H1 (cell line): Measurements from ENCODE around the gene CREG2. TPM values are rescaled to one million over a fixed set of nuclear protein-coding genes. Genes with fewer than 3 reads are reported as not detected.

Experiments used
- CTCF ChIA-PET: fragments of 300-600 bp; sonication (Branson Sonifier 250); formaldehyde crosslinking; loops from one replicate; lab custom pipeline; 2021; ENCODE audit not compliant: partially characterized antibody; lab: Charles Lee
- POLR2A ChIA-PET: fragments of 300-600 bp; sonication (Branson Sonifier 250); formaldehyde crosslinking; loops from one replicate; lab custom pipeline; 2021; ENCODE audit warnings: inconsistent platforms; ENCODE audit not compliant: partially characterized antibody; lab: Charles Lee
- DNase-seq, 2 experiments: peaks; one replicate each; pipeline versions ENCODE4 v3.0.0 to v3.0.0-alpha.2; 2010 to 2022; ENCODE audit warnings: low spot score in 2 of 2, low read depth in 1 of 2, mixed read lengths in 1 of 2
- FAIRE-seq: peaks from 2 replicates; lab custom pipeline; 2011; peaks lifted over from hg19 to GRCh38; lab: Jason Lieb, UNC
- H2AFZ ChIP-seq: 2 replicates; pipeline ENCODE4 v1.8.1; 2012; ENCODE audit warnings: low read length, inconsistent platforms
- H2AK5ac ChIP-seq: 2 replicates; pipeline ENCODE4 v1.6.1; 2013; ENCODE audit warnings: low read depth, low read length
- H2BK120ac ChIP-seq: replicated peaks from 2 replicates; pipeline ENCODE3; 2013; ENCODE audit warnings: low read depth, low read length, inconsistent platforms
- H2BK12ac ChIP-seq: 2 replicates; pipeline ENCODE4 v1.6.1; 2013; ENCODE audit warnings: low read depth, low read length
- H2BK15ac ChIP-seq: 2 replicates; pipeline ENCODE4 v1.6.1; 2013; ENCODE audit warnings: low read length
- H2BK20ac ChIP-seq: 2 replicates; pipeline ENCODE4 v1.6.1; 2013; ENCODE audit warnings: low read length
- H2BK5ac ChIP-seq: 2 replicates; pipeline ENCODE4 v1.6.1; 2013; ENCODE audit warnings: low read depth, low read length
- H3K14ac ChIP-seq: 2 replicates; pipeline ENCODE4 v1.6.1; 2013; ENCODE audit warnings: inconsistent platforms; ENCODE audit not compliant: insufficient read length
- H3K18ac ChIP-seq: 2 replicates; pipeline ENCODE4 v1.6.1; 2013; ENCODE audit warnings: low read length; ENCODE audit errors: extremely low read depth
- H3K23ac ChIP-seq: 2 replicates; pipeline ENCODE4 v1.6.1; 2013; ENCODE audit warnings: inconsistent platforms; ENCODE audit not compliant: insufficient read length
- H3K23me2 ChIP-seq: 2 replicates; pipeline ENCODE4 v1.6.1; 2013; ENCODE audit warnings: low read depth, low read length
- H3K27ac ChIP-seq: 2 replicates; pipeline ENCODE4 v1.6.1; 2011; ENCODE audit warnings: low read depth, low read length, inconsistent platforms
- H3K27me3 ChIP-seq, 4 experiments: replicated peaks in 1 of 4; 1 replicate in 1 of 4; 2 replicates in 3 of 4; pipeline versions ENCODE4 v1.6.1 to v1.8.1; 2011 to 2013; ENCODE audit warnings: low read length in 3 of 4, mild to moderate bottlenecking in 3 of 4, inconsistent platforms in 2 of 4, mixed read lengths in 2 of 4, moderate library complexity in 1 of 4; ENCODE audit not compliant: control insufficient read depth in 3 of 4, insufficient read depth in 3 of 4; ENCODE audit errors: extremely low read depth in 1 of 4
- H3K36me3 ChIP-seq, 4 experiments: 2 replicates each; pipeline versions ENCODE4 v1.6.1 to v1.8.1; 2011 to 2013; ENCODE audit warnings: mild to moderate bottlenecking in 4 of 4, low read length in 3 of 4, moderate library complexity in 2 of 4, control low read depth in 1 of 4, inconsistent platforms in 1 of 4; ENCODE audit not compliant: insufficient read depth in 4 of 4, control insufficient read depth in 2 of 4
- H3K4ac ChIP-seq: replicated peaks from 2 replicates; pipeline ENCODE3; 2013; ENCODE audit warnings: low read length, low read depth, mixed read lengths, inconsistent platforms; ENCODE audit not compliant: insufficient read length
- H3K4me1 ChIP-seq, 4 experiments: replicated peaks in 1 of 4; 1 replicate in 1 of 4; 2 replicates in 3 of 4; pipeline versions ENCODE4 v1.6.1 to v1.8.1; 2011 to 2013; ENCODE audit warnings: low read length in 3 of 4, inconsistent platforms in 2 of 4, mixed read lengths in 1 of 4; ENCODE audit not compliant: insufficient read depth in 4 of 4, control insufficient read depth in 3 of 4
- H3K4me2 ChIP-seq, 2 experiments: 2 replicates each; pipeline versions ENCODE4 v1.6.1 to v1.8.1; 2011 to 2013; ENCODE audit warnings: low read depth in 2 of 2, low read length in 2 of 2, control low read depth in 1 of 2, inconsistent platforms in 1 of 2, mild to moderate bottlenecking in 1 of 2; ENCODE audit not compliant: insufficient read depth in 1 of 2
- H3K4me3 ChIP-seq, 4 experiments: fragments of 200-600, 300-600 bp in 1 of 4; sonication (generic), shearing (Covaris generic), sonication (Bioruptor Twin) in 1 of 4; 2 replicates each; pipeline versions ENCODE4 v1.5.1 to v1.8.1; 2011 to 2016; ENCODE audit warnings: low read length in 4 of 4, low read depth in 3 of 4, control low read depth in 2 of 4, inconsistent platforms in 2 of 4, mild to moderate bottlenecking in 2 of 4, mixed read lengths in 1 of 4, moderate library complexity in 1 of 4; ENCODE audit not compliant: insufficient read depth in 2 of 4; ENCODE audit errors: extremely low read depth in 1 of 4
- H3K56ac ChIP-seq: replicated peaks from 2 replicates; pipeline ENCODE3; 2013; ENCODE audit warnings: low read depth, mild to moderate bottlenecking, mixed read lengths, low read length, inconsistent platforms; ENCODE audit not compliant: insufficient read length
- H3K79me1 ChIP-seq: 2 replicates; pipeline ENCODE4 v1.6.1; 2013; ENCODE audit warnings: low read depth, low read length, control low read depth
- H3K79me2 ChIP-seq, 2 experiments: 2 replicates each; pipeline versions ENCODE4 v1.6.1 to v1.8.1; 2012 to 2013; ENCODE audit warnings: low read length in 2 of 2, mild to moderate bottlenecking in 2 of 2, inconsistent platforms in 1 of 2; ENCODE audit not compliant: insufficient read depth in 2 of 2, control insufficient read depth in 1 of 2
- H3K9ac ChIP-seq, 4 experiments: replicated peaks in 1 of 4; 1 replicate in 1 of 4; 2 replicates in 3 of 4; pipeline versions ENCODE4 v1.6.1 to v1.8.1; 2011 to 2013; ENCODE audit warnings: low read depth in 3 of 4, low read length in 3 of 4, control low read depth in 2 of 4, mild to moderate bottlenecking in 2 of 4, moderate library complexity in 2 of 4, inconsistent platforms in 1 of 4; ENCODE audit errors: extremely low read depth in 1 of 4
- H3K9me3 ChIP-seq, 2 experiments: 2 replicates each; pipeline versions ENCODE4 v1.6.1 to v1.8.1; 2012 to 2013; ENCODE audit warnings: mild to moderate bottlenecking in 2 of 2, moderate library complexity in 2 of 2, control low read depth in 1 of 2, inconsistent platforms in 1 of 2, low read depth in 1 of 2, low read length in 1 of 2, mixed read lengths in 1 of 2; ENCODE audit not compliant: insufficient read depth in 2 of 2
- H4K20me1 ChIP-seq, 2 experiments: replicated peaks in 1 of 2; 2 replicates each; pipeline versions ENCODE3 to v1.8.1; 2011 to 2013; ENCODE audit warnings: inconsistent platforms in 2 of 2, low read length in 2 of 2, mild to moderate bottlenecking in 1 of 2; ENCODE audit not compliant: insufficient read depth in 2 of 2, control insufficient read depth in 1 of 2
- H4K5ac ChIP-seq: 2 replicates; pipeline ENCODE4 v1.6.1; 2013; ENCODE audit warnings: low read length, low read depth, mixed read lengths, inconsistent platforms; ENCODE audit not compliant: insufficient read length
- H4K8ac ChIP-seq: 2 replicates; pipeline ENCODE4 v1.8.0; 2013; ENCODE audit warnings: mild to moderate bottlenecking, moderate library complexity, low read length, inconsistent platforms; ENCODE audit not compliant: insufficient read depth; ENCODE audit errors: extremely low read depth
- H4K91ac ChIP-seq: replicated peaks from 2 replicates; pipeline ENCODE3; 2013; ENCODE audit warnings: low read length, mixed read lengths, inconsistent platforms; ENCODE audit not compliant: insufficient read length
- EGR1 ChIP-seq: IDR thresholded peaks from 2 replicates; pipeline ENCODE4 v1.6.1; 2011; ENCODE audit warnings: low read depth, low read length, borderline replicate concordance
- GABPA ChIP-seq: IDR thresholded peaks from 2 replicates; pipeline ENCODE4 v1.6.1; 2011; ENCODE audit warnings: mild to moderate bottlenecking, low read length, moderate library complexity, borderline replicate concordance; ENCODE audit not compliant: insufficient read depth
- HDAC2 ChIP-seq, 2 experiments: fragments of 300-600 bp in 1 of 2; sonication (generic) in 1 of 2; IDR thresholded peaks; 2 replicates each; pipeline ENCODE4 v1.6.1; 2011 to 2012; ENCODE audit warnings: low read depth in 2 of 2, low read length in 2 of 2, mild to moderate bottlenecking in 2 of 2, moderate library complexity in 2 of 2, borderline replicate concordance in 1 of 2, inconsistent platforms in 1 of 2
- JUN ChIP-seq: IDR thresholded peaks from 2 replicates; pipeline ENCODE4 v1.6.1; 2011; ENCODE audit warnings: low read depth, mild to moderate bottlenecking, improper control_type of control experiment, low read length
- KDM1A ChIP-seq: fragments of 200-600, 300-600 bp; sonication (generic); IDR thresholded peaks from 2 replicates; pipeline ENCODE4 v1.7.1; 2016; ENCODE audit warnings: mild to moderate bottlenecking, low read length, borderline replicate concordance
- KDM5A ChIP-seq: fragments of 200-600 bp; IDR thresholded peaks from 2 replicates; pipeline ENCODE4 v1.7.1; 2012; ENCODE audit warnings: mild to moderate bottlenecking, low read length, inconsistent platforms, mixed read lengths
- NANOG ChIP-seq: IDR thresholded peaks from 2 replicates; pipeline ENCODE4 v1.6.1; 2011; ENCODE audit warnings: low read length, low read depth, mild to moderate bottlenecking, inconsistent platforms; ENCODE audit not compliant: insufficient read depth, poor library complexity, severe bottlenecking
- RAD21 ChIP-seq, 2 experiments: IDR thresholded peaks in 1 of 2; conservative IDR thresholded peaks in 1 of 2; 2 replicates each; pipeline ENCODE4 v1.6.1; 2011; ENCODE audit warnings: low read depth in 2 of 2, low read length in 2 of 2, improper control_type of control experiment in 1 of 2, inconsistent platforms in 1 of 2, mild to moderate bottlenecking in 1 of 2, moderate library complexity in 1 of 2
- SIN3A ChIP-seq, 2 experiments: IDR thresholded peaks in 1 of 2; conservative IDR thresholded peaks in 1 of 2; 2 replicates each; pipeline ENCODE4 v1.6.1; 2011 to 2012; ENCODE audit warnings: low read length in 2 of 2, improper control_type of control experiment in 1 of 2, low read depth in 1 of 2, mild to moderate bottlenecking in 1 of 2
- TCF12 ChIP-seq: IDR thresholded peaks from 2 replicates; pipeline ENCODE4 v1.6.1; 2011; ENCODE audit warnings: low read depth, mild to moderate bottlenecking, low read length
- WGBS, 2 experiments: shearing (Covaris generic) in 1 of 2; methylation state at CpG; one replicate each; pipeline versions ENCODE4 v1.1.6 to v1.1.7; 2013 to 2015; ENCODE audit warnings: low lambda C conversion rate in 2 of 2, mixed read lengths in 2 of 2, inconsistent platforms in 1 of 2, low coverage in 1 of 2, missing lambda C conversion rate in 1 of 2; ENCODE audit not compliant: insufficient replicate concordance in 2 of 2, insufficient coverage in 1 of 2, insufficient read length in 1 of 2; ENCODE audit errors: extremely low coverage in 1 of 2, missing lambda C conversion rate in 1 of 2; 5-methylcytosine and 5-hydroxymethylcytosine counted together
- polyA plus RNA-seq, 7 experiments: library from polyadenylated mRNA; depleted of rRNA in 3 of 7; stranded (reverse) in 5 of 7; unstranded in 2 of 7; fragments of >200 nt in 5 of 7; fragments of 200-250 nt in 2 of 7; gene quantifications; 1 replicate in 5 of 7; 2 replicates in 1 of 7; 4 replicates in 1 of 7; pipeline versions ENCODE4 v1.2.1 to v1.2.3, GENCODE V29; 2011 to 2013; ENCODE audit warnings: missing spikeins in 2 of 7, mixed read lengths in 2 of 7
- total RNA-seq: library from RNA; stranded (reverse); fragmentation: NEBNext Ultra II Directional; extraction: Animal tissue kit (Norgen Biotek cat#: 25700); gene quantifications from 2 replicates; pipeline ENCODE4 v1.2.1, GENCODE V29; 2021

CREG2 gene
- total and polyA plus RNA-seq, 2 of the 8 experiments (the other 6 are each of a cell fraction or from before 2014, with no cell fraction given): 2.0 to 2.2 TPM

DNA sequence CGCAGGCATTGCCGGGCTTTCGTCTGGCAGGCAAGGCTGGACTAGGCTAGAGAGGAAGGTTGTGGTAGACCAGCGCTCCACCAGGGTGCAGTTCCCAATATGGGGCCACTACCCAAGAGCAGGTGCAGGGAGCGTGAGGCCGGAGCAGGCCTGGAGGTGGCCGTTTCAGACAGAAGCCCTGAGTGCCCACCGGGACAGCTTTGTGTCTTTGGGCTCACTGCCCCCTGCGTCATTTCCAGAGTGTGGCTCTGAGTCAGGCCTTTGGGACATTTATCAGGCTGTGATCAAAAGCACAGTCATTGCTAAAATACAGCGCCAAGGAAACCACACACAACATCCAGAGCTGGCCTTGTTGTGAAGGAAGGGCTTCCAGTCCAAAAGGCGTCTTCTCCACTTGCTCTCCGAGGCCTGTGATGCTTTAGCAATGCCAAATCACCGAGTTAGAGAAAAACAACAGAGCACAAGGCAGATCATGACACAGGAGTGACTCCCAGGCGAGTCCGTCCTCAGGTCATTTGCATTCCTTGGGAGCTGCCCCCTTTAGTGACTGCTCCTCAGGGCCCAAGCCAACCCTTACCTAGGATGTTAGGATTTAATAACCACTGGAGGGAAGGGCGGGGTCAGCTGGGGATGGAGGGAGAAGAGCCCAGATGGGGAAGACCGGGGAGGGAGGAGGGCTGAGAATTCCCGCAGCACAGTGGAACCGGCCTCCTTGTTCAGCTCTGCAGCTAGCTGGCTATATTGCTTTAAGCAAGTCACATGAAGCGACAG lies 45.3 kb upstream of the CREG2 start:
- ChIA-PET CTCF (interaction anchor here (1.0 to 6.7 kb wide), 2 partner anchors 13 kb away, joined by 3 to 32 read pairs; no protein-coding TSS in a partner anchor), POLR2A (no interaction called here)
- H3K4me1 ChIP-seq: peaks cover 0 to 4% (median 1%) of the 10 kb centered on the region in 4 experiments; a peak in 3 of 7 replicates
- no peak for TF ChIP-seq TCF12
- no peak for TF ChIP-seq EGR1
- TF ChIP-seq KDM1A: no peak
- no peak for TF ChIP-seq KDM5A
- no peak for TF ChIP-seq SIN3A (conservative IDR thresholded peaks at IDR 0.05 in 1 of 2, IDR thresholded peaks at IDR 0.05 in 1 of 2; ENCODE audit: low read depth in 1 of 2, low read length in 2 of 2)
- no peak for TF ChIP-seq GABPA
- no peak for TF ChIP-seq HDAC2 (IDR thresholded peaks at IDR 0.05; ENCODE audit: borderline replicate concordance in 1 of 2, low read depth in 2 of 2, low read length in 2 of 2)
- no peak for TF ChIP-seq RAD21 (IDR thresholded peaks at IDR 0.05 in 1 of 2, conservative IDR thresholded peaks at IDR 0.05 in 1 of 2; ENCODE audit: low read depth in 2 of 2, low read length in 2 of 2)
- no peak for TF ChIP-seq JUN
- no peak for TF ChIP-seq NANOG

More for the DNA sequence above, 45.3 kb upstream of the CREG2 start:
- no peak overlapping the region for H2BK120ac ChIP-seq
- no peaks in the 10 kb centered on the region for H3K79me1 ChIP-seq
- no peak overlapping the region for H3K9ac ChIP-seq
- H3K4me3 ChIP-seq: no peak overlapping the region
- H3K14ac ChIP-seq: no peak overlapping the region
- H3K36me3 ChIP-seq: no peaks in the 10 kb centered on the region; a peak in 1 of 8 replicates
- no peaks in the 10 kb centered on the region for H3K27me3 ChIP-seq
- H3K27ac ChIP-seq: no peak overlapping the region
- no peaks in the 10 kb centered on the region for H3K79me2 ChIP-seq
- no peak overlapping the region for H2BK12ac ChIP-seq
- no peak overlapping the region for H3K4me2 ChIP-seq
- H4K5ac ChIP-seq: no peak overlapping the region
- DNase-seq: no peak
- no peak overlapping the region for H2AK5ac ChIP-seq
- no peak overlapping the region for H3K23ac ChIP-seq
- no peak overlapping the region; the same call in 1 of the 2 replicates for H4K8ac ChIP-seq
- H3K18ac ChIP-seq: no peak overlapping the region
- no peaks in the 10 kb centered on the region for H3K9me3 ChIP-seq
- WGBS, 2 experiments: 89% methylated on average over 17 of the region's 20 CpGs; no CpG with 5 or more reads in 1 of the 2 experiments
- H4K91ac ChIP-seq: no peak overlapping the region
- 0 out of 2 replicates have a peak overlapping the region, but pooled peaks have one; percentile 30 for H2AFZ ChIP-seq
- no peak overlapping the region for H2BK20ac ChIP-seq
- H4K20me1 ChIP-seq: no peaks in the 10 kb centered on the region
- no peak overlapping the region for H2BK15ac ChIP-seq
- H3K23me2 ChIP-seq: no peaks in the 10 kb centered on the region
- H3K4ac ChIP-seq: no peak overlapping the region
- H2BK5ac ChIP-seq: no peak overlapping the region
- FAIRE-seq: no peak
- H3K56ac ChIP-seq: no peak overlapping the region
